NCI-H2107 (cell line): Measurements from ENCODE around the gene CFAP57.
A peak's percentile ranks its signal among the peaks of the same experiment; 100 is the strongest.
"Not testable (repeated sequence)": the region's sequence is repeated elsewhere in the genome, so short reads cannot be mapped to it uniquely, and the experiment has no call there.

ENCODE experiments used
- DNase-seq: peaks from one replicate; lab custom pipeline; 2025; lab: John Stamatoyannopoulos, UW

The CFAP57 gene

GRCh38 chr1:43171876-43172526 is at the start of gene CFAP57, which contains the start of gene EBNA1BP2:
Gene CFAP57 (plus strand): TSS chr1:43172330. CDS start chr1:43172754, 424 bp downstream.
Gene EBNA1BP2 (minus strand): TSS chr1:43172290. CDS start chr1:43172118, 172 bp downstream.
- DNase-seq, result peak; percentile 76

- no peak for DNase-seq
Observed at GRCh38 chr1:43123031-43123430, 49.1 kb upstream of the CFAP57 start.

GRCh38 chr1:43128816-43129215 is 43.3 kb upstream of the CFAP57 start:
- no peak for DNase-seq

DNA sequence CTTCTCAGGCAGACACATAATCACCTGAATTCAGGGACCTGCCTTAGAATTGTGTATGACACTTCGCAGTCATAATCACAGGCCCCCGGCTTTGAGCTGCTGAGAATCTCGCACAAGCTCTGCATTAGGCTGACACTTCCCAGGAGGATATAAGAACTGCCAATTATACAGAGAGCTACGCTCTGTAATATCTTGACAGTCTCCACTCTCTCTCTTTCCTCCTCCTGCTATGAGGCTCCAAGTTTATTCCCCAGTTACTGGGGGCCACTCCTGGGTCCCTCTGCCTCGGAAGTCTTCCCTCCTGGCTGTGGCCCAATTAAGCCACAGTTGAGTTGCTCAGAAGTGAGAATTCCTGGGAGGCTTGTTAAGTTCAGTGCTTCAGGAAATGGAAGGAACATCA is 42.7 kb upstream of the CFAP57 start:
- no peak for DNase-seq

DNA sequence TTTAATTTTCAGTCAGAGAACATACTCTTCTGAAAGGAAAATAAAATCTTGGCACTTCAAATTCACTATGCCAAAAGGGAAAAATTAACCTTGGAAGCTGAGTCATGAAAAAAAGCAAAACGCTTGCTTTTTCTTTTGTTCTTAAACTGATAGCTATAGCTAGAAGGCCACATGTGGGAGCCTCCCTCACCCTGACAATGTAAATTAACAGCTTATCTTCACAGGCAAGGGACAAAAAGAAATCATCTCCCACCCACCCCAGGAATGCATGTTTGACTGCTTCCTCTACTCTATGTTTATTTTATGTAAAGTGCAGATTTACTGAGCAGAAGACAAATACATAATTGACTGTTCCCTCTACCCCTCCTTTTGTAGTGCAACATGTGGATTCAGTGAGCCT is 38.1 kb upstream of the CFAP57 start:
- DNase-seq, result no peak

DNA sequence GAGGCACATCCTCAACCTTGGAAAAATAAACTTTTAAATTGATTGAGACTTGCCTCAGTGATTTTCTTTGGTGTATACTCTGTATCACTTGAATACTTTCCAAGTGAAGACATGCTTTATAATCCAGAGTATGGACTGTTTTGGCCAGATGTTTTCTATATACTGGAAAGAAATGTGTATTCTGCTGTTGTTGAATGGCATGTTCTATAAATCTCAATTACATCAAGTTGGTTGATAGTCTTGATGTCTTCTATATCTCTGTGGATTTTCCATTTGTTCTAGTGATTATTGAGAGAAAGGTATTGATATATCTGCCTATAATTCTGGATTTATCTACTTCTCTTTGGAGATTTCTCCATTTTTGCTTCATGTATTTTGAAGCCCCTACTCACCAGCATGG is 37.5 kb upstream of the CFAP57 start:
- DNase-seq, result no peak

DNA sequence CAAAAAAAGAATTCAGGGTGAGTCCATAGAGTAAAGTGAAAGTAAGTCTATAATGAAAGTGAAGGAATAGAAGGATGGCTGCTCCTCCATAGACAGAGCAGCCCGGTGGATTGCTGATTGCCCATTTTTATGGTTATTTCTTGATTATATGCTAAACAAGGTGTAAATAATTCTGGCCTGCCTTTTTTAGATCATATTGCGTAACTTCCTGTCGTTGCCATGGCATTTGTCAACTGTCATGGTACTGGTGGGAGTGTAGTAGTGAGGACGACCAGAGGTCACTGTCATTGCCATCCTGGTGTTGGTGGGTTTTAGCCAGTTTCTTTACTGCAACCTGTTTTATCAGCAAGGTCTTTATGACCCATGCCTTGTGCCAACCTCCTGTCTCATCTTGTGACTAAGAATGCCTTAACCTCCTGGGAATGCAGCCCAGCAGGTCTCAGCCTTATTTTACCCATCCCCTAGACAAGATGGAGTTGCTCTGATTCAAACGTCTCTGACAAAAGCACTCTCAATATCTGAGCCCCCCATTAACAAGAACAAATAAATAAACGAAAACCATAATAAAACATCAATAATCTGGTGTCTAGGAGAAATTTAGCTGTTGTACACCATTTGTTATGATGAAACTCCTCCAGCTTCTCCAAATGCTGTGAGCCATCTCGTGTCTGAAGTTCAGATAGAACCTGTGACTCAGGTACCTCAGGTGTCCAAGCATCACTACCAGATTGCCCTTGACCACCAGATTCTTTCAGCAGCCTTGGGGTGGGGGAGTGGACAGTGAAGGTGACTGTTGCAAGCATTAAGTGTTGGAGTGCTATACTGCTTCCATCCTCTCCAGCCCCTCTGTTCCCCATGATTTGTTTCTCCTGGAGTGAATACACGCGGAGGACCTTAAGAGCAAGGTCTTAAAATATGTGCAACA is 36.0 kb upstream of the CFAP57 start:
- no peak for DNase-seq

GRCh38 chr1:43137445-43138052 is 34.6 kb upstream of the CFAP57 start:
- DNase-seq, result no peak

- not testable (repeated sequence) for DNase-seq
Observed at GRCh38 chr1:43139295-43139694, 32.8 kb upstream of the CFAP57 start.

- DNase-seq, result no peak
Observed at GRCh38 chr1:43140010-43140409, 32.1 kb upstream of the CFAP57 start.

DNA sequence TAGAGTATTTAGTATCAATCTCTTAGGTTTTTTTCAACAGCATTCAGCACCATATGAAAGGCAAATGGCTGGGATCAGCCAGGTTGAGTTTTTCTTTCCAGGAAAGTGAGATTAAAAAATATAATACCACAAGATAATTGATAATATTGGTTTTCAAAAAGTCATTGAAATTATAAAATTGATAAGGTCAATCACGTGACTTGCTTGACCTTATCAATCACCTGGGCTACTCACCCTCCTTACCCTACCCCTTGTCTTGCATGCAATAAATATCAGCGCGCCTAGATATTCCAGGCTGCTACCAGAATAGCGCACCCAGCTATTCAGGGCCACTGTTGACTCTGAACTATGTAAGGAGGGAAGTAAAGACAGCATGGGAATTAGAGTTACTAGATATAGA is 31.5 kb upstream of the CFAP57 start:
- no peak for DNase-seq

DNA sequence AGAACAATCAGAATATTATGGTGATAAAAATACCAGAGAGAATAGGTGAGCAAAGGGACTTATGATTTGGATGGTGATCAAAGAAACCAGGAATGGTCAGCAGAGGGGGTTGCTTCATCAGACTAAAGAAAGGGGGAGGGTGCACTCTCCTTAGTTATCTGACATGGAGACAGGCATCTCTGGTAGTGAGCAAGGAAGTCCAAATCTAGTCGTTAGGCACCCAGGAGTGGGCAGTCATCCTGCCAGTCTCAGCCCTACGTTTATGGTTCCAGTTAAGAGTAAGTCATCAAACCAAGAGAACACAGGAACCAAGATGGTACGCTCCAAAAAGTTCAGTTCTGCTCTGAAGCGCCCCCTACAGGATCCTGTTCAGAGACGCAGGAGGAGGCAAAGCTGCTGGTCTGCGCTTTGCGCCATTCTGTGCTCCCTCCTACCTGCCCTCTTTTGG is 28.7 kb upstream of the CFAP57 start:
- DNase-seq, result no peak

DNA sequence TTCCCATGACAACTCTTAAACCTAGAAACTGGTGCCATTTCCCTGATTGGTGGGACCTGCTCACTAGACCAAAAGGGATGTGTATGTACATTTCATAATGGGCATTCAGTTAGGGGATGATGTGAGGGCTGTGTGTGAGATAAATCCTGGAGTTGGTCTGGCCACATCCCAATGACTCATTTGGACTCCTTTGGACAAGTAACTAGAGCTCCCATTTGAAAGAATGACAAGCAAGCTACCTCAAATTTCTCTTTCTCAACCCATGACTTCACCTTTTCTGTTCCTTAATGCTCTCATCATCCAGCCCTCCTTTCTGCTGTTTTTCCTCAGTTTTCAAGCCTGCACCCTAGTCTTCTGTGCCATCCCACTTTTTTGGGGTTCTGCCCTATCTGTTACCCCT is 27.9 kb upstream of the CFAP57 start:
- no peak for DNase-seq

- DNase-seq, result peak; percentile 85
Observed at GRCh38 chr1:43147625-43148327, 24.4 kb upstream of the CFAP57 start.

DNA sequence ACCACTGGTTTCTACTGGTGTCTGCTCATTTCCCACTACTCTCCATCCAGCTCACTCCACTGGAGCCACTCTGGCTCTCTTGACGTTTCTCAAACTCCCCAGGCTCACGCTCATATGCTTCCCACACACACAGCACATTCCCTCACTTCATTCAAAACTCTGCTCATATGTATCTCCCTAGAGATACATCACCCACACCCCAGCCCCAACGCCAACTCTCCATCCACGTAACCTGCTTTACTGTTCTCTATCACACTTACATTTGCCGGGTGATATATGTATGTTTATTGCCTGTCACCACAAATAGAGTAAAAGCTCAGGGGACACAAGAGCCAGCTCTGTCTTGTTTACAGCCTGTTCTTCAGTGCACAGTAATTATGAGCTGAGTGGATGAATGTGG is 22.2 kb upstream of the CFAP57 start:
- DNase-seq, result no peak

DNA sequence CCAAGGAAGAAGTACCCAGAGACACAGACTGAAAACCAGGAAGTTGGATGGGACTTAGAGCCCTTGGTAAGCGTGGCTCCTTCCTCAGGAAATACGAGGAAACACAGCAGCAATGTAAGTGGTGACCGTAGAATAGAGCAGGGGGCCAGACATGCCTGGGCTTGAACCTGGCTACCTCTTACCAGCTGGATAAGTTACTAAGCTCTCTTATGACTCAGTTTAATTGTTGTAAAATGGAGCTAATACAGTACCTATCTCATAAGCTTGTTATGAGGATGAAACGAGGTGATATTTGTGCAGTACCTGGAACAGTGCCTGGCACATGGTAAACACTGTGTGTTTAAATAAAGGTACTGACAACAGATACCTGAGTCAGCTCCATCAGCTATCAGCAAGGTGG is 19.3 kb upstream of the CFAP57 start:
- no peak for DNase-seq

DNA sequence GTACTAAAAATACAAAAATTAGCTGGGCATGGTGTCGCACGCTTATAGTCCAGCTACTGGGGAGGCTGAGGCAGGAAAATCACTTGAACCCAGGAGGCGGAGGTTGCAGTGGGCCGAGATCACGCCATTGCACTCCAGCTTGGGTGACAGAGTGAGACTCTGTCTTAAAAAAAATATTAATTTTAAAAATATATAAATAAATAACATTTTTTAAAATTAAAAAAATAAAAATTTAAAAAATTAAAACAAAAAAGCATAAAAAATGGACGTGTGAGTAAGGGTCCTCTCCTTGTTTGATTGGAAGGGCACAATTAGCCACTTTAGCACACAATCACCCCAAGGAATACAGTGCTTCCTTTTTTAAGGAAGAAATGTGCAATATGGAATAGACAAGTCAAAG is 18.7 kb upstream of the CFAP57 start:
- no peak for DNase-seq

- no peak for DNase-seq
Observed at GRCh38 chr1:43156026-43156425, 16.1 kb upstream of the CFAP57 start.

- no peak for DNase-seq
Observed at GRCh38 chr1:43165162-43165561, 7.0 kb upstream of the CFAP57 start.

GRCh38 chr1:43165765-43166164 is 6.4 kb upstream of the CFAP57 start:
- DNase-seq, result no peak

DNA sequence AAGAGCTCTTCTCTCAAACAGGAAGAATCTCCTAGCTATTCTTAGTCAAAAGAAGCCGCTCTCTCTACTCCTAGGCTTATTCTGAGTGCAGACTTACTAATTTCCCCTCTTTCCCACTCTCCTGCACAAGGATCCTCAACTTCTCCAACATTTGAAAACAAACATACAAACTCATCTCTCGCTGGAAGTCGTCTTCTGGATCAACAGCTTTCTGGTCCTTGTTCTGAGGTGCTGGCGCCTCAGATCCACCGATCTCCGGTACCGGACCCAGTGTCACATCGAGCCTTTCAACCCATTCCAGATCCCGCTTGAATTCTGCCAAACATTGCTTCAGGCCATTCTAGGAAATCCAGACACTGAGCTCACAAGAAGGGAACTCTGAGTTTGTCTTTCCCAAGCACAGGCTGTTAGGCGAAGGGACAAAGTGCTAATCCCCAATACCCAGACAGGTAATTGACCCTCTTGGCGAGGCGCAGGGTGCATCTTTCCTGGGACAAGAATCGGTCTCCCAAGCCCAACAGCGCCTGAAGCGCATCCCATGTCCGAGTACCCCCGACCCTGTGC is 736 bp upstream of the CFAP57 start:
- no peak for DNase-seq

GRCh38 chr1:43172527-43172972 is 420 bp downstream of the CFAP57 start:
- peak; percentile 80 for DNase-seq
